K562 (cell line): Measurements from ENCODE around the gene AFF3. TPM values are rescaled to one million over a fixed set of nuclear protein-coding genes. Genes with fewer than 3 reads are reported as not detected.

Source experiments
- ATAC-seq: fragments of 200-7000 bp; cut with Tn5 transposase; 3 replicates; pipeline ENCODE4 v1.9.1; 2020; ENCODE audit warnings: moderate library complexity
- BruUV-seq: library from RNA; stranded (reverse); fragments of 400-500 nt; replicated peaks from 2 replicates; lab custom pipeline; 2021; lab: Mats Ljungman, UMichigan
- CTCF ChIA-PET: fragments of 300-600 bp; formaldehyde crosslinking; extraction: SDS; loops from one replicate; lab custom pipeline; 2021; ENCODE audit warnings: low intra/inter-chr PET ratio; lab: Yijun Ruan, JAX
- POLR2A ChIA-PET: fragments of 300-600, 350-650 bp; sonication (Branson Sonifier 250); formaldehyde crosslinking; extraction: SDS; loops from one replicate; lab custom pipeline; 2021; ENCODE audit warnings: antibody characterized with exemption, inconsistent platforms; lab: Yijun Ruan, JAX
- DNase-seq, 4 experiments: peaks; one replicate each; pipeline versions ENCODE4 v3.0.0 to v3.0.0-alpha.2; 2011 to 2018; ENCODE audit warnings: low spot score in 3 of 4, mixed read lengths in 3 of 4; ENCODE audit errors: extremely low read depth in 1 of 4
- FAIRE-seq: peaks from 2 replicates; lab custom pipeline; 2011; peaks lifted over from hg19 to GRCh38; lab: Jason Lieb, UNC
- H2AFZ ChIP-seq: 2 replicates; pipeline ENCODE4 v1.6.0; 2011; ENCODE audit warnings: low read depth, low read length, control low read depth, inconsistent platforms
- H3K27ac ChIP-seq: fragments of 200-600 bp; 3 replicates; pipeline ENCODE4 v1.8.0; 2011; ENCODE audit warnings: low read depth, mild to moderate bottlenecking, control low read depth, inconsistent platforms, low read length, moderate library complexity, mixed read lengths; ENCODE audit errors: extremely low read depth
- H3K27me3 ChIP-seq, 2 experiments: fragments of 300-600 bp in 1 of 2; 2 replicates in 1 of 2; 3 replicates in 1 of 2; pipeline versions ENCODE4 v1.6.0 to v1.8.0; 2011; ENCODE audit warnings: inconsistent platforms in 2 of 2, low read length in 2 of 2, mild to moderate bottlenecking in 1 of 2, mixed read lengths in 1 of 2, moderate library complexity in 1 of 2; ENCODE audit not compliant: control insufficient read depth in 2 of 2, insufficient read depth in 2 of 2
- H3K36me3 ChIP-seq: fragments of 300-600 bp; 3 replicates; pipeline ENCODE4 v1.8.0; 2011; ENCODE audit warnings: mild to moderate bottlenecking, low read length, inconsistent platforms; ENCODE audit not compliant: control insufficient read depth, insufficient read depth
- H3K4me1 ChIP-seq, 2 experiments: fragments of 200-600 bp in 1 of 2; replicated peaks in 1 of 2; 2 replicates in 1 of 2; 3 replicates in 1 of 2; pipeline versions ENCODE4 v1.5.1 to v1.8.0; 2011; ENCODE audit warnings: inconsistent platforms in 2 of 2, low read length in 2 of 2, mild to moderate bottlenecking in 1 of 2, mixed read lengths in 1 of 2, moderate library complexity in 1 of 2; ENCODE audit not compliant: control insufficient read depth in 2 of 2, insufficient read depth in 2 of 2
- H3K4me2 ChIP-seq: 2 replicates; pipeline ENCODE4 v1.6.1; 2011; ENCODE audit warnings: low read length, control low read depth, inconsistent platforms, mixed read lengths; ENCODE audit not compliant: insufficient read depth
- H3K4me3 ChIP-seq: fragments of 200-600 bp; sonication (generic), shearing (Covaris generic); 2 replicates; pipeline ENCODE4 v1.5.1; 2016; ENCODE audit warnings: control low read depth, inconsistent platforms
- H3K79me2 ChIP-seq: fragments of 200-600 bp; 3 replicates; pipeline ENCODE4 v1.8.0; 2011; ENCODE audit warnings: low read length, inconsistent platforms; ENCODE audit not compliant: control insufficient read depth, insufficient read depth
- H3K9ac ChIP-seq, 2 experiments: 2 replicates each; pipeline versions ENCODE4 v1.6.0 to v1.6.1; 2011; ENCODE audit warnings: low read depth in 2 of 2, low read length in 2 of 2, control low read depth in 1 of 2, inconsistent platforms in 1 of 2, mild to moderate bottlenecking in 1 of 2, mixed read lengths in 1 of 2; ENCODE audit not compliant: insufficient read depth in 1 of 2
- H3K9me1 ChIP-seq: one replicate; pipeline ENCODE4 v1.6.0; 2011; ENCODE audit warnings: inconsistent platforms, mild to moderate bottlenecking, low read length, moderate library complexity; ENCODE audit not compliant: control insufficient read depth, insufficient read depth
- H3K9me3 ChIP-seq: replicated peaks from 2 replicates; pipeline ENCODE4 v1.5.1; 2011; ENCODE audit warnings: low read depth, low read length, inconsistent platforms; ENCODE audit not compliant: control insufficient read depth, insufficient read depth
- H4K20me1 ChIP-seq: replicated peaks from 2 replicates; pipeline ENCODE4 v1.6.1; 2011; ENCODE audit warnings: low read length, inconsistent platforms, mixed read lengths; ENCODE audit not compliant: control insufficient read depth, insufficient read depth
- AFF4 ChIP-seq: sonication (generic); formaldehyde crosslinking; IDR thresholded peaks from 2 replicates; pipeline ENCODE4 v1.8.0; 2023; ENCODE audit warnings: mild to moderate bottlenecking, missing genetic modification reagents
- ATF3 ChIP-seq, 2 experiments: fragments of 450-650 bp in 1 of 2; sonication (generic) in 1 of 2; formaldehyde crosslinking in 1 of 2; IDR thresholded peaks in 1 of 2; conservative IDR thresholded peaks in 1 of 2; 2 replicates each; pipeline versions ENCODE4 v1.6.1 to v1.8.1; 2016 to 2023; ENCODE audit warnings: mild to moderate bottlenecking in 2 of 2, moderate library complexity in 2 of 2, inconsistent platforms in 1 of 2, missing genetic modification reagents in 1 of 2
- C11orf30 ChIP-seq: fragments of 450-650 bp; IDR thresholded peaks from 2 replicates; pipeline ENCODE4 v1.6.1; 2016; ENCODE audit warnings: low read depth, mild to moderate bottlenecking
- GTF2F1 ChIP-seq: IDR thresholded peaks from 2 replicates; pipeline ENCODE4 v1.6.1; 2011; ENCODE audit warnings: low read depth, low read length, improper control_type of control experiment
- HEY1 ChIP-seq: fragments of 250-450 bp; sonication (Bioruptor Pico); IDR thresholded peaks from 2 replicates; pipeline ENCODE4 v1.5.0; 2020; ENCODE audit warnings: mild to moderate bottlenecking, moderate library complexity, borderline replicate concordance
- MAFF ChIP-seq: IDR thresholded peaks from 2 replicates; pipeline ENCODE4 v1.6.1; 2012; ENCODE audit warnings: low read length, improper control_type of control experiment
- MAFG ChIP-seq: fragments of 450-650 bp; conservative IDR thresholded peaks from 2 replicates; pipeline ENCODE4 v1.6.1; 2016; ENCODE audit warnings: missing genetic modification characterization, missing compliant biosample characterization
- MAFK ChIP-seq: IDR thresholded peaks from 2 replicates; pipeline ENCODE4 v1.6.1; 2011; ENCODE audit warnings: low read length, improper control_type of control experiment
- ZBTB43 ChIP-seq: sonication (generic); formaldehyde crosslinking; IDR thresholded peaks from 2 replicates; pipeline ENCODE4 v1.8.0; 2023; ENCODE audit warnings: mild to moderate bottlenecking, missing genetic modification reagents
- ZNF311 ChIP-seq: fragments of 250-450 bp; sonication (Bioruptor Pico); IDR thresholded peaks from 2 replicates; pipeline ENCODE4 v1.4.0; 2020; ENCODE audit warnings: mild to moderate bottlenecking, moderate library complexity
- ZNF316 ChIP-seq: fragments of 450-650 bp; IDR thresholded peaks from 2 replicates; pipeline ENCODE4 v1.6.1; 2016
- ZNF431 ChIP-seq: sonication (generic); formaldehyde crosslinking; IDR thresholded peaks from 2 replicates; pipeline ENCODE4 v1.8.0; 2022; ENCODE audit warnings: mild to moderate bottlenecking, missing genetic modification reagents
- WGBS: fragments of 100-300 bp; shearing (Covaris generic); methylation state at CpG from one replicate; pipeline ENCODE4 v1.1.6; 2016; ENCODE audit warnings: low coverage, mixed read lengths; ENCODE audit not compliant: insufficient coverage; ENCODE audit errors: missing lambda C conversion rate; 5-methylcytosine and 5-hydroxymethylcytosine counted together
- in situ Hi-C: fragments of 300-500 bp; cut with MboI; formaldehyde crosslinking; loops from 4 replicates; pipeline ENCODE4 v1.15.0; 2018; ENCODE audit warnings: inconsistent platforms, mixed read lengths
- intact Hi-C: fragments of 100-400 bp; cut with micrococcal nuclease; formaldehyde crosslinking; loops from 2 replicates; pipeline ENCODE4 v1.14.2; 2022
- polyA plus RNA-seq, 8 experiments: library from polyadenylated mRNA; depleted of rRNA in 4 of 8; stranded (reverse) in 5 of 8; unstranded in 3 of 8; fragments of >200 nt; fragmentation: Nextera tagmentation in 2 of 8; fragmentation: Illumina TruSeq in 1 of 8; extraction: Ambion mirVana in 2 of 8; extraction: Trizol in 1 of 8; gene quantifications; 2 replicates each; pipeline versions ENCODE4 v1.2.1 to v1.2.3, GENCODE V29; 2011 to 2014; ENCODE audit warnings: inconsistent platforms in 1 of 8, missing spikeins in 1 of 8
- total RNA-seq, 7 experiments: library from RNA; depleted of rRNA in 6 of 7; stranded (reverse); fragments of >200 nt in 6 of 7; fragmentation: Illumina TruSeq in 2 of 7; extraction: Trizol in 2 of 7; gene quantifications; 2 replicates each; pipeline versions ENCODE4 v1.2.1 to v1.2.3, GENCODE V29; 2011 to 2021; ENCODE audit warnings: low replicate concordance in 1 of 7

The AFF3 gene
- total and polyA plus RNA-seq, 9 of the 15 experiments (the other 6 are each of a cell fraction or from before 2014, with no cell fraction given) = 0.02 to 0.11 TPM; not detected in 7

GRCh38 chr2:99833586-99834201 lies 308.7 kb downstream of the AFF3 start:
- ATAC-seq (no peak), DNase-seq (no peak), FAIRE-seq (no peak)
- TF ChIP-seq ZNF311 (no peak), MAFG (tag) (peak; percentile 79), HEY1 (no peak), ZNF316 (peak; percentile 88), ZBTB43 (CRISPR knock-in tag) (no peak), C11orf30 (peak; percentile 75), ATF3 (IDR thresholded peaks at IDR 0.05) (no peak), ATF3 (CRISPR knock-in tag; conservative IDR thresholded peaks at IDR 0.05) (no peak), ZNF431 (CRISPR knock-in tag) (no peak), MAFF (peak; percentile 75), AFF4 (CRISPR knock-in tag) (no peak), GTF2F1 (no peak), MAFK (peak; percentile 60; the same call in 1 of the 2 replicates)
- intact Hi-C loops (no loop called here), in situ Hi-C loops (no loop called here)
- Histone ChIP-seq H3K27ac (no peak overlapping the region), H3K79me2 (no peaks in the 10 kb centered on the region), H3K9ac (no peak overlapping the region), H3K4me2 (no peak overlapping the region), H4K20me1 (peaks cover 4% of the 10 kb centered on the region), H3K27me3 (peaks cover 16 to 33% of the 10 kb centered on the region in 2 experiments), H3K36me3 (no peaks in the 10 kb centered on the region), H3K9me1 (no peaks in the 10 kb centered on the region), H3K4me1 (no peaks in the 10 kb centered on the region), H3K9me3 (no peaks in the 10 kb centered on the region), H3K4me3 (no peak overlapping the region), H2AFZ (no peak overlapping the region)
- 0% methylated on average over 8 of the region's 8 CpGs for WGBS
- BruUV-seq = no TSS peak
- ChIA-PET POLR2A (no interaction called here), CTCF (interaction anchor here (0.6 kb wide), 1 partner anchor 55 kb away, joined by 3 read pairs; no protein-coding TSS in a partner anchor)
